ENCODE measurements around the gene ALG14.
"Not testable (repeated sequence)": the region's sequence is repeated elsewhere in the genome, so short reads cannot be mapped to it uniquely, and the experiment has no call there.

Gene ALG14

DNA sequence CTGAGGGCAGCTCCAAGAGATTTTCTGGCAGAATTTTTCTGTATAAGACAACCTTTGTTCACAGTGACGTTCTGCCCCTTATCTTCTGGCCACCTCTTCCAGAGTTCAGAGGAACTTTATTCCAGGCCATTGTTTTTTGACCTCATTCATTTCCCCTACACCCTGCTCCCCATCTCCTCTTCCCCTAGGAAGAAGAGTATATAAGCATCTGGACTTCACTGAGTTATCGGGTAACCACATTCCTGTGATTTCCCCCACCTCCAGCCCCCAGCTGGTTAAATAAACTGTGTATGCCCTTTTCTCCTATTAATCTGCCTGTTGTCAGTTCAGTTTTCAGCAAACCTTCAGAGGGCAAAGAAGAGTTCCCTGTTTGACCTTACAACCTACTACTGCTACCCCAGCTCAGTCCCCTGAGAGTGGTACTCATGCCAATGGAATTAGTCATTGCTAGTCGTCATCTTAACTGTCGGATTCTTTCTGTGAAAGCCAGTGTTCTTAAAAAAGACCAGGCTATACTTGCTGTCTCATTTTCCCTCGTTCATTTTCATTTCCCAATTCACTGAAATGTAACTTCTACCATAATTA, 14.3 kb upstream of the ALG14 start:
- DNase-seq = no peak

DNA sequence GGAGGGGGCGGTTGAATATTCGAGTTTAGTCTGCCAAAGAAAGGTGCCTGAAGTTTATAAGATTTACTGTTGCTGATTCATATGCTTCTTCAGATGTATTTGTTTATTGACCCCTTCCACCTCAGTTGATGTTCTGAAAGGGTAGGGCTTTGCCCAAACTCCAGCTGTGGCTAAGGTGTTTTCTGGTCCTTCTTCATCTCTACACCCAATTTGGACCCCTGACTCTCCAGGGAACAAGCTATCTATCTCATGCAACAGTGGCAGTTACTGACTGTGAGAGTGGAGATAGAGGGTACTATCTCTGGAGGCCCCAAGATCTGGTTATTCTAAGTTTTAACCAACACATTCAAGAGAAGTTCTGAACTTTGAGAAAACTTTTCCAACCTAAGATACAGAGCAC, 12.6 kb upstream of the ALG14 start:
- DNase-seq = no peak

DNA sequence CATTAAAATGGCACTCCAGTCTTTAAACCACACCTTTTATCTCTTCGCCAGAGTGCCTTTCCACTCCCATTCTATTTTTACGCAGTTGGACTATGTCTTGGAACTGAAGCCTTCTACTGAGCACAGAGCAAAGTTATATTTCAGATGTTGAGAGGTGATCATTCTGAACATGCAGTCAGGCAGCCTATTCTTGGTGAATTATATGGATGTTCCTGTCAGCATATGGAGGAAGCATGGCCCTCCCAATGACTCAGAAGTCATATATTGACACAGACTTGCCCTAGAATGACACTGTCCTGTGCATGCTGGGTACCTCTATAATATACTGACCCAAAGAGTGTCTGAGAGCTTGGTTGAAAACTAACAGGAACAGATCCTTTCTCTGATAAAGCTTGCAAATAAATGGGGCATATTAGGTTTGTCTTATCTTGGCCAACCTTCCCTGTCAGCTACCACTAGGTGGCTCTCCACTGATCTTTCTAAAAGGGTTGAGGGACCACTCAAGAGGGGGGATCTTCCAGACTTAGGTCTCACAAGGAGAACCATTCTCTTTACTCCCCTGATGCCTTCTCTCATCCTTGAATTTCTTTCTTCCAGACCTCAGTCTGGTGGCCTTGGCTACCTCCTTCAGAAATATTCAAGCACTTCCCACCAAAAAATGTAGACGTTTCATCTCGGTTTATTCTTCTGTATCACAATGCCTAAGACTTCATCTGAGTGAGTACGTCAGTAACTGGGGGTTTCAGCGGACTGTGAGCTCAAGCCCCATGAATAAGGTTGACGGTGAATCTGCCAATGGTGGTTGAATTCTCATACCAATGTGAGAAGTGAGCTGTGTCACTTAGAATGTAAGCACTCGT, 11.8 kb upstream of the ALG14 start:
- DNase-seq = peak; percentile 39

DNA sequence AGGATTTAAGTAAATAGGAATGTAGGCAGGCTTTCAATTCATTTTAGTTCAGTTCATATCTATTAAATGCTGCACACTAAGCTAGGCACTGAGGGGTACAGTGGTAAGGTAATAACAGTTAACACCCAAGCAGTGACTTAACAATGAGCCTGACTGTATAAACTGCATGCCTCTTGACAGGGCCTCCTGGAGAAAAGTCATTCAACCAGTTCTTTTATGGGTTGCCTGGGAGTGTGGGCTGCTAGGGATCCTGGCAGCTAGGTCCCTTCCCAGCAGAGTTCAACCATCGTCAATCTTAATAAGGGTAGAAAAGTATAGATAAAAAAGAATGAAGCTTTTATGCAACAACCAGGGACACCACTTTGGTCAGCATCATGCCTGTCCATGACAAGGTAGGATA, 8.1 kb upstream of the ALG14 start:
- no peak for DNase-seq

DNA sequence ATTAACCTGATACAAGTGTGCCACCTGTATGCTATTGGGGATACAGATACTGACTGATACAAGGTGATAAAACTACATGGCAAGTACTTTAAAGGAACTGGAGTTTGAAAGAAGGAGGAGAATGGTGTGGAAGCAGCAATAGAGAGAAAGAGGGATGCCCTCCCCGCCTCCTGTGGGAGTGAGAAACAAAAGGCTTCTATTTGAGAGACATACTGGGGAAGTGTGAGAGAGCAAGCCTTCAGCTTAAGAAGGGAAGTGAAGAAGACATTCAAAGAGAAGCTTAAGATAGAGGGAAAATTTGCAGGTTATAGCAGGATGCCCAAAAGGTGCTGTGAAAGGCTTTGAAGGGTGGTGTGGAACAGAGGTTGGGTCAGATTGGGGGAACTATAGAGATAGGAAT, 7.7 kb upstream of the ALG14 start:
- no peak for DNase-seq

DNA sequence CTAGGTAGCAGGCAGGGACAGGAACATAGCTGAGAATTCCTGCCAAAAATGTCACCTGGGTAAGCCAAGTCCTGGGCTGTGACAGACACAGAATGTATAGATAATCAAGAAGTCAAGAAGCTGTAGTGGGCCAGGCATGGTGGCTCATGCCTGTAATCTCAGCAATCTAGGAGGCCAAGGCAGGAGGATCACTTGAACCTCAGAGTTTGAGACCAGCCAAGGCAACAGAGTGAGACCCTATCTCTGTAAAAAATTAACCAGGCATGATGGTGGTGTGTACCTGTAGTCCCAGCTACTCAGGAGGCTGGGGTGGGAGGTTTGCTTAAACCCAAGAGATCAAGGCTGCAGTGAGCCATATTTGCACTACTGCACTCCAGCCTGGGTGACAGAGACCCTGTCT, 3.3 kb upstream of the ALG14 start:
- no peak for DNase-seq

DNA sequence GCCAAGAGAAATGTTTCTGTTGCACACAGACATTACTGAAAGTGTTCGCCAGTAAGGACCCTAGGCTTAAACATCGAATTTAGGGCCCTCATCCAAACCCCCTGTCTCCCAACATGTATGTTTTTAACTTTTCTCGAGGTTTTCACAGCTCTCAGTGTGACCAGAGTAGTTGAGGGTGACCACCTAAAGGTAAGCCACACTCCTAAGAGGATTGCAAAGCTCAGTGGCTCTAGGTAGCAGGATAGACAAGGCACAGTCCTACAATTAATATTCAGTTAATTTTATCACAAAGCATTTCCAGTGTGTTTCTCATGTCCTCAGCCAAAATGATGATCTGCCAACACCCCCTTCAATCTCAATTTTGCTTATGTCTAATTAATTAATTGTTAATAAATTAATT, 695 bp upstream of the ALG14 start:
- no peak for DNase-seq

DNA sequence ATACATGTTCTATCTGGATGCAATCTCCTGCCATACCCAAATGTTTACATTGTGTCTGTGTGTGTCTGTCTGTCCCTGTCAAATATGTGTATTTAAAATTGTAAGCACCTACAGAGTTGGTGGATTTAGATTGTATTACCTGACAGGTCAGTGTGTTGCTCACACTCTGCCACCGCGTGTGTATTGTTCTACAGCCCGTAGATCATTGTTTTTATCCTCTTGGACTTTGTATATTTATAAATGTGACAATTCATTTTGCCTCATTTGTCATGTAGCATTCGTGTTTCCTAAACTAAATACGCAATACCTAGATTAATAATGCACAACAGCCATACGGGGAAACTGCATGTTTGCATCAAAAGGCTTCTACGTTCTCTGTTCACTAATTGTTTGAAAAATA, 634 bp downstream of the ALG14 start:
- no peak for DNase-seq

DNA sequence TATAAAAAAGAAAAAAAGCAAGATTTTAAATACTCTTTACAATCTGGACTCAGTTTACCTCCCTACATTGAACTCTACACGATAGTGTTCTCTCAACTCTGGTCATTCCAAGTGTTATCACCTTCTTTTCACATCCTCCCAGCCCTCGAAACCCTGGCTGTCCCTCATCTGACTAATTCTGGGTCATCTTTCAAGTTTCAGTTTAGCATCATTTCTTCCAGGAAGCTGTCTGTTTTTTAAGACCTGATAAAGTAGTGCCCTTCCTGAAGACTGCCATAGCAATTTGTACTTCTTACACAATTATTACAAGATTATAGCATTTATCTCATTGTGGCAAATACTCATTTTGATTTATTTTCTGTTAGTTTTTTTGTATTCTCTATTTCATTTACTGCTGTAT, 1.2 kb downstream of the ALG14 start:
- no peak for DNase-seq

DNA sequence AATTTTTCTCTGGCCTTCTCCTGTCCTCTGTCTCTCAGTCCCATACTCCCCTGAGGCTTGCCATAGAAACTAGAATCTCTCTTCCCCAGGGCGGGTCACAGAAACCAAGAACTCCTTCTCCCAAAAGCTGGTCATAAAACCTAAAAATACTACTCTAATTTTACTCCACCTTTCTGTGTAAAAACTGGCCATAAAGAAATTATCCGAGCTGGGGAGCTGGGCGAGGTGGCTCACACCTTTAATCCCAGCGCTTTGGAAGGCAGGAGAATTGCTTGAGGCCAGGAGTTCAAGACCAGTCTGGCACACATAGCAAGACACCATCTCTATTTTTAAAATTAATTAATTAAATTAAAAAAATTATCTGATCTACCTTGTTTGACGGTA, 3.0 kb downstream of the ALG14 start:
- DNase-seq = no peak

DNA sequence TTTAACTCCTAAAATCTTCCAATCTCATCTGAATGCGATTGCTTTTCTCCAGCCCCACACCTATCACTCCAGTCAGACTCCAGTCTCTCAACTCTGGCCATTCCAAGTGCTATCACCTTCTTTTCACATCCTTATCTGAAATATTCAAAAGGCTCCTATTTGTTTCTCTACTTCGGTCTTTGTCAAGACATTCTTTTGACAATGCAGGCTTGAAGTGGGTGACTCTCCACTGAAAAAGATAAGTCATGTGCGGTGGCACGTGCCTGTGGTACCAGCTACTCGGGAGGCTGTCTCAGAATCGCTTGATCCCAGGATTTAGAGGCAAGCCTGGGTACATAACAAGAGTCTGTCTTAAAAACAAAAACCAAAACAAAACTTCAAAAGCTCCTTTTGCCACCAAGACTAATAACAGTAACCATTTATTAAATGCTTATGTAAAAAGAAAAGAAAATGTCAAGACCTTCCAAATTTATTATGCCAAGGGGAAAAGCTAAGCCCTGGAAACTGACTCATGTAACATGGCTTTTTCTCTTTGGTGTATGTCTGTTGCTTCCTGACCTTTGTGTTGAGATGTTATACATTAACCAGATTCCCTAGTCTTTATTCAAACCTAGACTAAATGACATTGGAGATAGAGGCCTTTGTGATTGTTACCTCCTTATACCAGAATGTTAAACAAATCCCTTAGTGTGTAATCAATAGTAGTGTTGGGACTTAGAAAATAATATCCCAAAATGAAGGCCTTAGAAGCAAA, 3.6 kb downstream of the ALG14 start:
- DNase-seq = no peak

DNA sequence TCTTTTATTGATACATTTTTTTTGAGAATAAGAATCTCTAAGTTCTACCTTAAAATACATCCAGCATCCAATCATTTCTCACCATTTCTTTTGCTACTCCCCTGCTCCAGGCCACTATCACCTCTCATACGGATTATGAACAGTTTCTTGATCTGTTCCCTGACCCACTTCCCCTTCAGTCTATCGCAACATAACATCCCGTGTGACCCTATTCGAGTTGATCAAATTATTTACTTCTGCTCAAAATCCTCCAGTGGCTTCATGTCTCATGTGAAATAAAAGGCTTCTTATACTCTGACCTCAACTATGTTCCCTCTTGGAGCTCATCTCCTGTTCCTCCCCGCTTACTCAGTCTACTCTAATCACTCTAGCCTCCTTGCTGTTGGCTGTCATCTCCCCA, 5.2 kb downstream of the ALG14 start:
- DNase-seq = no peak

DNA sequence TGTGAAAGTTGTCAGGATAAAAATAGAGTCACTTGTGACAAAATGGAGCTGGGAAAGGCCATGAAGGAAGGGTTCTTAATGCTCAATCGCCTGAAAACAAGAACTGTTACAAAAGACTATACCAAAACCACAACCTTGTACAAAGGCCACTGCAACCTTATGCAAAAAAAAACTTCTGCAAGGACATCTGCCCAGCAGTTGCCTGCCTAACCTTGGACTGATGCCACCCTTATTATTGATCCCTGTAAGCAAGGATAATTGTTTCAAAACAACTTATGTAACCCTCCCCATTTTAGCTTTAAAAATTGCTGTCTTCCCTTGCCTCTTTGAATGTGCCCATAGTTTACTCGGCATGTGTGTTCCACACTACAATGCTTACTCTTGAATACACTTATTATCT, 5.7 kb downstream of the ALG14 start:
- no peak for DNase-seq

DNA sequence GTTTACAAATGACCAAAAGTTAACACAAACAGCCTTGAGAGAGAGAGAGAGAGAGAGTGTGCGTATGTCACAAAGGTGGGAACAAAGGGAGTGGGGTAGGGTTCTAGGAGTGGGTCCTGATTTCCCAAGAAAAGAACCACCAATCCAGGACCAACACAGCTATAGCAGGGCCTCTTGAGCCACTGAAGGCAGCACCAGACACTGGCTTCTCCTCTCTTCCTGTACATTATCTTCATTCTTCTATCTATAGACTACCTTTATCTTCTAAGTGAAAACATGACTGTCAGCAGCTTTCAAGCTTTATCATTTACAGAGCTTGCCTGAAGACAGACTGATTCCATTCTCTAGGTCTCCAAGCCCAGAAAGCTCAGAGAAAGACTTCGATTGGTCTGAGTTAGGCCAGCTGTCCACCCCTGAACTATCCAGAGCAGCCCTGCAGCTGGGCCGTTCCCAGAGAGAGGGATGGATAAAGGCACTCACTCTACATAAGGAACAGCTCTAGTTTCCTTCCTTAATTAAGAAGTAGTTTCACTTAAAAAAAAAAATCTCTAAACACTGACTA, 11.2 kb downstream of the ALG14 start:
- no peak for DNase-seq

DNA sequence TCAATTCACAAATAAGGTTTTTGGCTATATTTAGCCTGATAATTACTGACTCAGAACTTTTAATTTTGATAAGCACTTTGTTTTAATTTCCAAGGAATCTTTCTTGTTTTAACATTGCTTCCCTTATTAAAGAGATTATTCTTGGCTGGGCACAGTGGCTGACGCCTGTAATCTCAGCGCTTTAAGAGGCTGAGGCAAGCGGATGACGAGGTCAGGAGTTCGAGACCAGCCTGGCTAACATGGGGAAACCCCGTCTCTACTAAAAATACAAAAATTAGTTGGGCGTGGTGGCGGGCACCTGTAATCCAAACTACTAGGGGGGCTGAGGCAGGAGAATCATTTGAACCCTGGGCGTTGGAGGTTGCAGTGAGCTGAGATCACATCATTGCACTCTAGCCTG, 13.8 kb downstream of the ALG14 start:
- no peak for DNase-seq

DNA sequence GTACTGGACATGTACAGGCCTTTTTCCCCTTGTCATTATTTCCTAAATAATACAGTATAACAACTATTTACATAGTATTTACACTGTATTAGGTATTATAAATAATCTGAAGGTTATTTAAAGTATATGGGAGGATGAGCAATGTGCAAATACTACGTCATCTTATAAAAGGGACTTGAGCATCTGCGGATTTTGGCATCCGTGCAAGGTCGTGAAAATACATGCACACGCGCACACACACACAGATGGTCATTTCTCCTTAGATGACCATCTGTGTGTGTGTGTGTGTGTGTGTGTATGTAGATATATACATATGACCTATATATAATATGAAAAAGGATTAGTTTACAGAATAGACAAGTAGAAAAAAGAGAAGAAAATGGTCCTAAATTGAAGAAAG, 15.4 kb downstream of the ALG14 start:
- DNase-seq = no peak

DNA sequence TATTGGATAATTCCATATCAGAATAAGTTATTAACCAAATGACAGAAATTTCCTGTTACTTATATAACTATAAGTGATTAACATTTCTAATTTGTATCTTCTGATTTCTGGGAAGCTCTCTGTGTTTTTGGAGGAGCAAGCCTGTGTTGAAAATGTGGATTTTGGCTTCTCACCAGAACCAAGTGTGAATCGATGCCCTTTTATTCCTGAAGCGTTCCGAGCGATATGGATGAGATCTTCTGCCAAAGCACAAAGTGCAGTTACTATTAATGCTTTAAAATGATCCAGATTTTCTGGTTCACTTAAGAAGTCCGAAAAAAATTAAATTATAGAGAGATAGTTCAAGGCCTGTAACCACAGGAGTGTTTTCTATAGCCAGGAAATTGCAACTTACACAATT, 22.8 kb downstream of the ALG14 start:
- DNase-seq = no peak

DNA sequence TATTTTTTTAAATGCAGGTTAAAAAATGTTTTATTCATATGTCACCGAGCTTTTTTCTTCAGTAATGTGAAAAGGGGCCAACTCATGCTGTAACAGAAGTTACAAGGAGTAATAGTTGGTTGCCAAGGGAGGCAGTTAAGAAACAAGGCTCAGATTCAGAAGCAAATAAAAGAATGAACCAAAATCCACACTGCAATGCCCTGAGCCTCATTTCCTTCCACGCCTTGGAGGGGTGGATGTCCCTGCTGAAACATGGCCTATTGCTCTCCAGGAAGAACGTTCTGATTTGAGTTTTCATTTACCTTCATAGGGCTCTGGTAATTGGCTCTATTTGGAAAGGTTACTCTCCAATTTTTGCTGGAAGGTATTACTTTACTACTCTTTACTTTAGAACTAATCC, 24.4 kb downstream of the ALG14 start:
- DNase-seq = no peak

DNA sequence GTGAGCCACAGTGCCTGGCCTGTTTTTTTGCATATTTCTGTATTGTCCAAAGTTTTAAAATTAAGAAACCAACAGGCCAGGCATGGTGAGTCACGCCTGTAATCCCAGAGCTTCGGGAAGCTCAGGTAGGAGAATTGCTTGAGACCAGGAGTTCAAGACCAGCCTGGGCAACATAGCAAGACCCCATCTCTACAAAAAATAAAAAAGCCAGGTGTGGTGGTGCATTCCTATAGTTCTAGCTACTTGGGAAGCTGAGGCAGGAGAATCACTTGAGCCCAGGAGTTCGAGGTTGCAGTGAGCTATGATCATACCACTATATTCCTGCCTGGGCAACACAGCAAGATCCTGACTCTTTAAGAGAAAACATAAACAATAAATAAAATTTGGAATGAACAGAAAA, 25.1 kb downstream of the ALG14 start:
- DNase-seq = not testable (repeated sequence)

DNA sequence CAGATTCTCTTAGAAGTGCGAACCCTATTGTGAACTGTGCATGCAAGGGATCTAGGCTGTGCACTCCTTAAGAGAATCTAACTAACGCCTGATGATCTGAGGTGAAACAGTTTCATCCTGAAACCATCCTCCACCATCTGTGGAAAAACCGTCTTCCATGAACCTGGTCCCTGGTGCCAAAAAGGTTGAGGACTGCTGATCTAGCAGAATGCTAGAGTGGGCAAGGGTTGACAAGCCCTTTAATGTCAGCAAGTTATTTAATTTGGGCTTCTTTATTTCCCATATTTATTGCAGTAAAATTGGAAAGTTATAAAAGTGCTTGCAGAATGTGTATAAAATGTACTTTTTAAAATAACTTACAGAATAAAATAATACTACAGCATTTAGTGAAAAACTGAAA, 26.4 kb downstream of the ALG14 start:
- no peak for DNase-seq

DNA sequence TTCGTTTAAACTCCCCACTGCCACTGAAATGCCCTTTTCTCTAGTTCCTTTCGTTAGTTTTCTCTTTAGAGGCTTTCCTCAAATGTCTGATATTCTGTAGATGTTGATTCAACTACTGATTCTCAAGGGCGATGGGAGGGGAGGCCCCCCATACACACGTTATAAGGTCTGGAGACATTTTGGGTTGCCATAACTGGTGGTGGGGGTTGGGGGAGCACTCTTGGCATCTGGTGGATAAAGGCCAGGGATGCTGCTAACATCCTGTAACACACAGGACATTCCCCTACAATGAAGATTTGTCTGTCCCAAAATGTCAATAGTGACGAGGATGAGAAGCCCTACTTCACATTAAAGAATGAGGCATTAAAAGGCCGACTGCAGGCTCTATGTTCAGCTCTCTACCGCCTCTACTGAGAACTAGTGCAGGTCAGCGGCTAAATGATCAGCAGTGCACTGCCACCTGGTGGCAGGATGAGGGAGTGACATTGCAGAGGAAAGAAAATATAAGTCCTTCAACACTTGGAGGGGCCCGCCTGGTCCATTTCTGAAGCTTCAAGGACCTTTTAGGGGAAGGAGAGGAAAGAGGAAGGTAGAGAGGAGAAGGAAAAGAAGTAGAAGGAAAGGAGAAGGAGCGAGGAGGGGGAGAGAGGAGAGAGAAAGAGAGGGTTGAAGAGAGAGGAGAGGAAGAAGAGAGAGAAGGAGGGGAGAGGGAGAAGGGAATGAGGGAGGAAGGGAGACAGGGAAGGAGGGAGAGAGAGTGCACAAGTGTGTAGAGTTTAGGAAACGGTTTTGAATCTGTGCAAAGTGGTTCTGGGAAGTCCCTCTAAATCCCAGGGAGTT, 29.4 kb downstream of the ALG14 start:
- DNase-seq = peak; percentile 81

DNA sequence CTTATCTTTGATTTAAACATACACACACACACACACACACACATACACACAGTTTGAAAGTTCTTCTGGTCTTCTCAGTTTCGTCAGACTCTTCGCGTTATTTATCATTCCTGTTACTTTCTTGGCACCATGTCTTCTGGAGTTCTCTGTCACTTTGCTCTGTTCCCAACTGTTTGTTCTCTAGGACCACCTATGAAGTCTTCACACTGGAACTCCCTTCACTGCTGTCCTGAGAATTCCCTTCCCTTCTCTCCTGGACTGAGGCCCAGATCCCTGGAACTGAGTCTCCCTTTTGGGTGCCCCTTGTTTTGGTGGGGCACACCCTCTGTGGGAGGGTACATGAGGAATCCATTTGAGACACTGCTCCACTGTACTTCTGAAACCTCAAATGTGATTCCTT, 30.5 kb downstream of the ALG14 start:
- no peak for DNase-seq
